Left lobe of liver (tissue), 2 donors: ENCODE data around the gene SLC25A21. TPM values are rescaled to one million over a fixed set of nuclear protein-coding genes. Genes with fewer than 3 reads are reported as not detected.
"Not testable (repeated sequence)": the region's sequence is repeated elsewhere in the genome, so short reads cannot be mapped to it uniquely, and the experiment has no call there.

Experiments
- ATAC-seq: fragments of 200-7000 bp; cut with Tn5 transposase; one replicate; pipeline ENCODE4 v1.9.1; 2020; ENCODE audit warnings: mild to moderate bottlenecking, moderate library complexity
- DNase-seq: peaks from one replicate; pipeline ENCODE4 v3.0.0-alpha.2; 2020; ENCODE audit warnings: low spot score
- total RNA-seq: library from RNA; stranded (reverse); gene quantifications from one replicate; pipeline ENCODE4 v1.2.1, GENCODE V29; 2021
- donor health status: DM: no; HTN: no; CAD: no; lungs with moderate emphysema.
- donor health status: DM: no; HTN: yes; CAD: no.

The SLC25A21 gene
- total RNA-seq, 1 donor from 2014 or later = 0.25 TPM

DNA sequence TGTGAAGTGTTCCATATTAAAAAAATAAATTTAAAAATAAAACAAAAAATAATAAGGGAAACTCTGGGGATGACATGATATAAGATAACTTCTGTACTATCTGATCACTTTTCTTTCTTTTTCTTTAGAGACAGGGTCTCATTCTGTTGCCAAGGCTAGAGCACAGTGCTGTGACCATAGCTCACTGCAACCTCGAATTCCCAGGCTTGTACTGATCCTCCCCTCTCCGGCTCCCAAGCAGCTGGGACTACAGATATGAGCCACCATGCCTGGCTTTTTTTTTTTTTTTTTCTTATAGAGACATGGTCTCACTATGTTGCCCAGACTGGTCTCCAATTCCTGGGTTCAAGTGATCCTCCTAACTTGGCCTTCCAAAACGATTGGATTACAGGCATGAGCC lies 14.9 kb upstream of the SLC25A21 start:
- ATAC-seq = no peak

DNA sequence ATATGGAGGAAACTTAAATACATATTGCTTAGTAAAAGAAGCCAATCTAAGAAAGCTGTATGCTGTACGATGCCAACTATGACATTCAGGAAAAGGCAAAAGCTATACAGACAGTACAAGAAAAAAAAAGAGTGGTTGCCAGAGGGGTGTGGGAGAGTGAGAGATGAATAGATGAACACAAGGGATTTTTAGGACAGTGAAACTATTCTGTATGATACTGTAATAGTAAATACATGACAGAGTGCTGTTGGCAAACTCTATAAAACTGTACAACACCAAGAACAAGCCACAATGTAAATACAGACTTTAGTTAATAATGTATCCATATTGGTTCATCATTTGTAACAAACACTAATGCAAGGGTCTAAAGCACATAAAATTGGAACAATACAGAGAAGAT lies 14.5 kb upstream of the SLC25A21 start:
- DNase-seq (no peak), ATAC-seq (no peak)

More for the DNA sequence above, 14.9 kb upstream of the SLC25A21 start:
- DNase-seq = no peak

DNA sequence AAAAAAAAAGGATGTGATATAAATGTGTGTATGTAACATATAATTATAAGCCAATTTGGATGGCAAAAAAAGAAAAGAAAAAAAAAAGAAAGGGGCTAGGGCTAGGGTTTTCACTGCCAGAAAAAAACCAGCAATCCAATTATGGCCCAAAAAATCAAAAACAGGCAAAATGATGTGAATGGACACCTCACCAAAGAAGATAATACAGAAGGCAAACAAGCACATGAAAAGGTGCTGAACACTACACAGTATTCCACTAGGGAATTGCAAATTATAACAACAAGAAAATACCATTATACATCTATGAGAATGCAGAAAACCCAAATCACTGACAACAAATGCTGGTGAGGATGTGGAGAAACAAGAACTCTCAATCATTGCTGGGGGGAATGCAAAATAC lies 13.3 kb upstream of the SLC25A21 start:
- ATAC-seq (no peak), DNase-seq (no peak)

DNA sequence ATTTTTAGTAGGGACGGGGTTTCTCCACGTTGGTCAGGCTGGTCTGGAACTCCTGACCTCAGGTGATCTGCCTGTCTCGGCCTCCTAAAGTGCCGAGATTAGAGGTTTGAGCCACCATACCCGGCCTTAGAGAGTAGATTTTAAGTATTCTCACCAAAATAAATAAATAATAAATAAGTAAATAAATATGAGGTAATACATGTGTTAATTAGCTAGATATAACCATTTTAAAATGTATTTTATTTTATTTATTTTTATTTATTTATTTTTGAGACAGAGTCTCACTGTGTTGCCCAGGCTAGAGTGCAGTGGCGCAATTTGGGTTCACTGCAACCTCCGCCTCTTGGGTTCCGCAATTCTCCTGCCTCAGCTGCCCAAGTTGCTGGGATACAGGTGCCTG lies 12.1 kb upstream of the SLC25A21 start:
- DNase-seq, ATAC-seq: not testable (repeated sequence)

DNA sequence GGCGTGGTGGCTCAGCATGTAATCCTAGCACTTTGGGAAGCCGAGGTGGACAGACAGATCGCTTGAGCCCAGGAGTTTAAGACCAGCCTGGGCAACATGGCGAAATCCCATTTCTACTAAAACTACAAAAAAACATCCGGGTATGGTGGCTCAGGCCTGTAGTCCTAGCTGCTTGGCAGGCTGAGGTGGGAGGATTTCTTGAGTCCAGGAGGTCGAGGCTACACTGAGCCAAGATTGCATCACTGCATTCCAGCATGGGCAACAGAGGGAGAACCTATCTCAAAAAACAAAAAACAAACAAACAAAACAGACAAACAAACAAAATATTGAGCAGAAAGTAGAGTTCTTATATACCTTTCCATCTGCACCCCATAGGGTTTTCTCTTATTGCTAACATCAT lies 9.0 kb upstream of the SLC25A21 start:
- ATAC-seq (peak; percentile 75), DNase-seq (peak; percentile 50)

DNA sequence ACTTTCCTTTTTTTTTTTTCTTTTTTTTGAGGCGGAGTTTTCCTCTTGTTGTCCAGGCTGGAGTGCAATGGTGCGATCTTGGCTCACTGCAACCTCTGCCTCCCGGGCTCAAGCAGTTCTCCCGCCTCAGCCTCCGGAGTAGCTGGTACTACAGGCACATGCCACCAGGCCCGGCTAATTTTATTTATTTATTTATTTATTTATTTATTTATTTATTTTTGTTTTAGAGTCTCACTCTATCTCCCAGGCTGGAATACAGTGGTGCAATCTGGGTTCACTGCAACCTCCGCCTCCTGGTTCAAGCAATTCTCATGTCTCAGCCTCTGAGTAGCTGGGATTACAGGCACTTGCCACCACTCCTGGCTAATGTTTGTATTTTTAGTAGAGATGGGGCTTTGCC lies 8.5 kb upstream of the SLC25A21 start:
- ATAC-seq, DNase-seq: not testable (repeated sequence)

DNA sequence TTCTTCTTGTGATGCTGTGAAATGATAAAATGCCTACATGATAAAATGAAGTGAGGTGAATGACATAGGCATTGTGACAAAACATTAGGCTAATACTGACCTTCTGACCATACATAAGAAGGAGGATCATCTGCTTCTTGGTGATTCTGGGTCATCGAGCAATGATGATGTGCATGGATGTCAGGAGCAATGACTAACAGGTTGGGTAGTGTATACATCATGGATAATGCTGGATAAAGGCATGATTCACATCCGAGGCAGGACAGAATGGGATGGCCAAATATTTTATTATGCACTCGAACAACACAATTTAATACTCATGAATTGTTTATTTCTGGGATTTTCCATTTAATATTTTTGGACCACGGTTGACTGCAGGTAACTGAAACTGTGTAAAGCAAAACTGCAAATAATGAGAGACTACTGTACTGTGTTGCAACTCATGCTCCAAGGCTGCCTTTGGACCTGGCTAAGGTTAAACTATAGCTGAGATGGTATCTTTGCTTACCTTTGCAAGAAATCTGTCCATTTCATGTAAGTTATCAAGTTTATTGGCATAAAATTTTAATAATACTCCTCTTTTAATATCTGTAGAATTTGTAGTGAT lies 7.6 kb upstream of the SLC25A21 start:
- no peak for ATAC-seq
- no peak for DNase-seq

DNA sequence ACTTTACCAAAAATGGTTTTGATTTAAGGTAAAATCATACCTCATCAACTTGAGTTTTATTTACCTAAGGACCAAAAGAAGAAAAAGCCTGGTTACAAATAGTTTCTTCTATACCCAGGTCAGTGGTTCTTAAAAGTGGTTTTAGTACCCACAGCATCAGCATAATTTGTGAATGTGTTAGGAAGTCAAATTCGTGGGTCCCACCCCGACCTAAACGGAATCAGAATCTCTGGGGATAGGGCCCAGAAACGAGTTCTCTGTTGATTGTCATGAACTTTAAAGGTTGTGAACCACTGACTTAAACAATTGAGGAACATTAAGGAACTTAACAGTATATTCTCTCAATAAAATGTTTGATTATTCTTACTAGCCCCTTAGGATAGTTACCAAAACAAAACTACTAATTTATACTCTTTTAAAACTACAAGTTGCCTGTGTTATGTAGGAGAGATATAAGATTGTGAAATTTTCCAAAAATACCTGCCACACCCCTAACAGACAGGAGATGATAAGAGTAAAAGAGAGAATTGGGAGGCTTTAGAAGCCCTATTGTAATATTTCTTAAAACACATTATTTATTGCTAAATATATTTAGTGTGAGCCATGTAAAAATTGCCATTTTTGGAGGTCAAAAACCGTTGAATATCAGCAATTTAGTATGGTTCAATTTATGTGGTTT lies 669 bp upstream of the SLC25A21 start:
- DNase-seq (no peak), ATAC-seq (no peak)

DNA sequence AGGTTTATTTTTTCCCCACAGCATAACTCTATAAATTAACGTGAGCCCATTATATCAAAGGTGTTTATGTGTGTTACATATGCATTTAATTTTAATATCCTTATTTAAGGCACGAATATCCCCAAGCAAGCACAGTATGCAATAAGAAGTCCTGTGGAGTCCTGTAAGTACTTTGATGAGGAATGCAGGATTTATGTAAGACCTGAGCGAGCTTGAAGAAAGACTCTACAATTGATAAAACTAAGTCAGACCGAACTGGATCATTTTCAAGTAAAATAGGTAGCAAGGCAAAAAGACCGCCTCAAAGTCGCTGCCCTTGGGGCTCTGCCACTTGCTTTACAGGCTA lies 755 bp downstream of the SLC25A21 start:
- DNase-seq = no peak
- peak; percentile 31 for ATAC-seq

DNA sequence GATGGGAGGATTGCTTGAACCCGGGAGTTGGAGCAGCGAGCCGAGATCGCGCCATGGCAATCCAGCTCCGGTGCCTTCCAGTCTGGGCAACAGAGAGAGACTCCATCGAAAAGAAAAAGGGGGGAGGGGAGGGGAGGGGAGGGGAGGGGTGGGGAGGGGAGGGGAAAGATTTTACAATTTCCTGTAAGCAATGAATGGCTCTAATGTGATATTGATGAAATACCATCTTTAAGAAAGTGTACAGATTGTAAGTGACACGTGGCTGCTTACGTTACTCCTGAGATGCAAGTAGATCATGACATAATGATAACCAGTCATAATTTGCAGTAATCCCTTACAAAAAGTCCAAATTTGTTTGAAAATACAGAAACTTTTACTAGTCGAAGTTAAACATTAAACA lies 1.4 kb downstream of the SLC25A21 start:
- no peak for ATAC-seq
- DNase-seq = no peak

DNA sequence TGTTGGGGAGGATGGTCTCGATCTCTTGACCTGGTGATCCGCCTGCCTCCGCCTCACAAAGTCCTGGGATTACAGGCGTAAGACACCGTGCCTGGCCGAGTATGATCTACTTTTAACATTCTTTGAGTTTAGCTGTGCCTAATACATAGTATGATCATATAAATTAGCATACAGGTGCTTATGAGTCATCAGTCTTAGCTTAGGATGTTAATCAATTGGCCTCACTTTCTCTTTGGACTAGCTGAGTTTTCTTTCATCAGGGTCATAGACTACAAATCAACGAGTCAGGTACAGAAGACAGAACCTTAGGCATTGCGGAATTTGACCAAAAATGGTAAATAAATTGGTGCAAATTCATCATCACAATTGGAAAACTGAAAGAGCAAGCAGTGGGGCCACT lies 2.2 kb downstream of the SLC25A21 start:
- no peak for ATAC-seq
- no peak for DNase-seq

DNA sequence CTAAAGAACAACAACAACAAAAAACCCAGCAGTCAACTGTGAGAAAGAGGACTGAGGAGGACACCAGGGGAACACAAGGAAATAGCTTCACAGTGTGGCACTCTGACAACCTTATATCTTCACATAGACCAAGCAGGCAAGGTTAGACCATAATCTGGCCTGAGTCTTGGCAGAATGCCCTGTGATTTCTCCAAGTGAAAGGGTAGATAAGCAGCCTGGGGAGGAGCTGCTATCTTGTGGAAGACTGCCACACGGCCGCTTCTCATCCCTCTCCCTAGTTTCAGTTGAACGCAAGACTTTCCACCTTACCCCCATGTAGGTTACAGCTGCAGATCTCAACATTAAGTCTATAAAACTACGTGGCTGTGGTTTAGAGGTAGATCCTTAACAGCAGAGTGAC lies 3.7 kb downstream of the SLC25A21 start:
- DNase-seq (no peak), ATAC-seq (no peak)

DNA sequence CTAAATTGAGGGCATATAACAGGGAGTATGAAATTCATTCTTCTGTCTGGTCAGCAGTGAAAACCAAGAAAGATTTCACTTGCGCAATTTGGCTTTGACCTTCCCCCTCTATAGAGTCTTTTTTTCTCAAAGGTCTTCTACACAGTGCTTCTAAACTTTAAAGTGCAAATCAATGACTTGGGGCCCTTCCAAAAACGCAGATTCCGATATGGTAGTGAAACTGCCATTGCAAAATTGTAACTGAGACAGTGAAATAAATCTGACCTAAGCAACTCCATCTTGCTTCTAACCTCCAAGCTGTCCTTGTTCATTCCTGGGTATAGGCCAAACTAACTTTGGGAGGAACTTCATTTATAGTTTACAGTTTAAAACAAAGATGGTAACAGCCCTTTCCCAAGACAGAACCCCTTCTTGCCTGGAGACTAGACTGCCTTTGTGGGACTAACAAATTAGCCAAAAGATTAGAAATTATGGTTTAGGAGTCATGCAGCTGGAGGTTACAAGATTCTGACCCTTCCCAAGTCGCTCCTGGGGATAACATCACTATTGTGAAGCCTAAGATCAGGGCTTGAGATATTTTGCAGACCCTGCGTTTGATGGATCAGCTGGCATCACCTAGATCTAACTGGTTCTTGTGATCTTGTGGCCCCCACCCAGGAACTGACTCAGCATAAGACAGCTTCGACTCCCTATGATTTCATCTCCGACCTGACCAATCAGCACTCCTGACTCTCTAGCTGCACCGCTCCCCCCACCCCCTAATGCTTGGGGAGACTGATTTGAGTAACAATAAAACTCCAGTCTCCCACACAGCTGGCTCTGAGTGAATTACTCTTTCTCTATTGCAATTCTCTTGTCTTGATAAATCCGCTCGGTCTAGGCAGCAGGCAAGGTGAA lies 5.0 kb downstream of the SLC25A21 start:
- no peak for DNase-seq
- ATAC-seq = no peak

DNA sequence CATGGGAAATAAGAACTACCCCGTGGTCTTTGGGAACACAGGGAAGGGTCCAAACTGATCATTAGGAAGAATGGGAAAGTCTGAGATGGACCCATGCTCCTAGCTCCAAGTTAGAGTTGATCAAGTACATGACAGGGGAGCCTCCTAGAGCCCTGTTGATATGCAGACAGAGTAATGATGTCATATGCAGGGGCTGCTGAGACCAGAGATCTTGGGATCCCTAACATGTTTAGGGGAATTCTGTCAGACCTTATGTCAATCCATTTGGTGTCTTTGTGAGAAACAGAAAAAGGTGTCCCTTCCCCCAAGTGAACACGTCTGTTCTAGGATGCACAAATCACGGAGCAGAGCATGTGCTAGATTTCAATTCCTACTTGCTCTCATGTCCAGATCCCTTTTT lies 6.6 kb downstream of the SLC25A21 start:
- DNase-seq (no peak), ATAC-seq (no peak)

DNA sequence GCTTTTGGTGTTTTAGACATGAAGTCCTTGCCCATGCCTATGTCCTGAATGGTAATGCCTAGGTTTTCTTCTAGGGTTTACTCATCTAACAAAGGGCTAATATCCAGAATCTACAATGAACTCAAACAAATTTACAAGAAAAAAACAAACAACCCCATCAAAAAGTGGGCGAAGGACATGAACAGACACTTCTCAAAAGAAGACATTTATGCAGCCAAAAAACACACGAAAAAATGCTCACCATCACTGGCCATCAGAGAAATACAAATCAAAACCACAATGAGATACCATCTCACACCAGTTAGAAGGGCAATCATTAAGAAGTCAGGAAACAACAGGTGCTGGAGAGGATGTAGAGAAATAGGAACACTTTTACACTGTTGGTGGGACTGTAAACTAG lies 10.1 kb downstream of the SLC25A21 start:
- DNase-seq, ATAC-seq: not testable (repeated sequence)

DNA sequence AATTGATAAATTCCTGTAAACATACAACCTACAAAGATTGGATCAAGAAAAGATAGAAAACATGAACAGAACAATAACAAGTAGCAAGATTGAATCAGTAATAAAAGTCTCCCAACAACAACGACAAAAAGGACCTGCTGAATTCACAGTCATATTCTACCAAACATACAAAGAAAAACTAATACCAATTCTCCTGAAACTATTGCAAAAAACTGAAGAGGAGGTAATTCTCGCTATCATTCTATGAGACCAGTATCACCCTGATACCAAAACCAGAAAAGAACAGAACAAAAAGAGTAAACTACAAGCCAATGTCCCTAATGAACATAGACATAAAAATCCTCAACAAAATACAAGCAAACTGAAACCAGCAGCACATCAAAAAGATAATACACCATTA lies 14.4 kb downstream of the SLC25A21 start:
- DNase-seq = no peak
- ATAC-seq = no peak

DNA sequence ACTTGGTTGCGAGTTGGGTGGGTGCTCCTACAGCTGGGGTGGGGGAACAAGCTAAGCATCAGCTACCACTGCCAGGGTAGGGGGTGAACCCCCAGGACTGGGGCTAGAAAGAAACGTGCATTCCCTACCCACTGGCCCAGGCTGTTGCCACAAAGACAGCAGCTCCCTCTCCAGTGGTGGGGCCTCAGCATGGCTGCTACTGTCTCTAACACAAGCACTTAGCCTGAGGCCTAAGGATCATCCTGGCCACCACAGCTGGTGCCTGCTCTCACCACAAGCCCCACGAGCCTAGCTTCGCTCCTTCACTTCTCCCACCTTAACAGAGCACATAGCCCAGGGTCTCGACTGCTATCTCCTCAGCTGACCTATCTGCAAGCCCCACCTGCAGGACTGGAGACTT lies 18.9 kb downstream of the SLC25A21 start:
- ATAC-seq (no peak), DNase-seq (no peak)

DNA sequence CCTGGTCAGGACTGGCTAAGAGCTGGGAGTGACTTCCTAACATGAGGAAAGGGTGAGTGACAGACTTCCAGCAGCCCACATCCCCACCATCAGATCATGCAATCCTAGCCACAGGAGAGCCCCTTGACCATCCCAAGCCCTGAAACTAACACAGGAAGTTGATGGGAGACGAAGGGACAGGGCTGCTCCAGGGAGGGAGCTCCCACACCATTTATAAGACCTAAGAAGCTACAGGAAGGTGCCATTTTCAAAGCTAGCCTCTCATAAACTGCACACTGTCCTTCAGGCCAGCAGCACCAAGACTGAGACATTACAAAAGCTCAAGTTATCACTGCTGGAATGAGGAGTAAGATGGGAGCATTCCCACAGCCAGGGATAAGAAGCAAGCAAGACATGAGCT lies 19.4 kb downstream of the SLC25A21 start:
- DNase-seq (no peak), ATAC-seq (no peak)

DNA sequence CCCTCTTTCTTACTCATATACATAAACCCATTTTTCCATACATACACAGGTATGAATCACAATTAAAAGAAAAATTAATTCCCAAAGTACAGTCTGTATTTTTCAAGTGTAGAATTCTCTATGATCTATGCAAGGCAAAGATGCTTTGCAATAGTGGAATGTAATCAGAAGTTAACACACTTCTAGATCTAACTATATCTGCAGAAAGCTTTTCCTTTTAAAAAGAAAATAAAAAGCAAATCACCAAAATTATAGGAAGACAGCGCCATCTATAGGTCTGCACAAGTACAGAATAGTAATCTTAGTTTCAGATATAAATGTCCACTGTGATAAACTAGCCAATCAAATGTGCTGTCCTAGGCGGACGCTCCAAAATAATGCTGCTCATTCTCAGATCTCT lies 22.0 kb downstream of the SLC25A21 start:
- peak; percentile 85 for ATAC-seq
- no peak for DNase-seq

DNA sequence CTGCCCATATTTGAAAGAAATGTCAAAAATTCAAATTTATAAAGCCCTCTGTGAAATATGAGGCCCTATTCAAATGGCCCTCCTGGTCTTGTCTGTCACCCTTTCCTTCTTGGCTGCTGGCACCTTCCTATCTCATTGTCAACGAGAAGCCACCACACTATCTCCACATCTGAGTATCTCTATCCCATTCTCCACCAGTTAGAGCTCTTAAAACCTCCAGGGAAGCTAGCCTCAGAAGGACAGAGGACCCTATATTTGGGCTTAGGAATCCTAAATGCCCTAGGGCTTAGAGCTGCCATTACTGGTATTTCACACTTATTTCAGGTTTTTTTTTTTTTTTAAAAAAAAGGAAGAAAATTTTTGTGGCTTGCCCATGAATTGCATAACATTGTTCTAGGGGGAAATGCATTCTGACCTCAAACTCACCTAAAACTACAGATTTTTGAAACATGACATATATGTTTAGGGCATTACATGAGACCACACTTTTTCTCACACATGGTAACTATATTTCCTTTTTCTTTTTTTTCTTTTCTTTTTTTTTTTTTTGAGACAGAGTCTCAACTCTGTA lies 25.0 kb downstream of the SLC25A21 start:
- ATAC-seq = no peak
- DNase-seq = no peak

DNA sequence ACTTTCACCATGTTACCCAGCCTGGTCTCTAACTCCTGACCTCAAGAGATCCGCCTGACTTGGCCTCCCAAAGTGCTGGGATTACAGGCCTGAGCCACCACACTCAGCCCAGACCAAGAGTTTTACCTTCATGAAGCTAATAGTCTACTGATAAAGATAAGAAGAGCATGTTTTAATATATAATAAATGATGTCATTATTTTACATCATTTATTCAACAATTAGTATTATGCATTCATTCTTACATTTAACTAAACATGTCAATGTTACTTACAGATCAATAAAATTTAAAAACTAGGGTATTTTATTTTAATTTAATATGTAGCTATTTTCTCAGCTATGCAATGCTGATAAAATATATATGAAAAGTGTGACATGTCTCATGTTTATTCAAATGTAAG lies 26.0 kb downstream of the SLC25A21 start:
- DNase-seq, ATAC-seq: not testable (repeated sequence)

DNA sequence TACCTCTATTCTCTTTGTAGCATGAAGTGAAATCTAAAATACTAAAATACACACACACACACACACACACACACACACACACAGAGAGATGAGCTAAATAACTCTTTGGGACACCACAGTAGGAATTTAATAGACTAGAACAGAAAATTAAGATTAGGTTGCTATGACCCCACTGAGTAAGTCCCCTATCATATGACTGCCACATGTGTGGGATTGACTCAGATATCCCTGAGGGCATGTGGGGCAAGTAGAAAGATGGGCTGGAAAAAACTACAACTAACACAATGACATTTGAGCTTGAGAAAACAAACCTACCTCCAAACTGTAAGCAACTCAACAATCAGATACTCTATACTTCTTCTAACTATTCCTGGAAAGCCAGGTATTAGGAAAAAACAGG lies 27.0 kb downstream of the SLC25A21 start:
- no peak for DNase-seq
- ATAC-seq = no peak
